Peyer's patch (tissue), 4 donors: ENCODE data around the gene NPSR1. TPM values are rescaled to one million over a fixed set of nuclear protein-coding genes. Genes with fewer than 3 reads are reported as not detected.

ENCODE experiments used
- DNase-seq, 3 donors: peaks; one replicate each; pipeline ENCODE4 v3.0.0-alpha.2; 2017 to 2019
- H3K27ac ChIP-seq, 4 donors: fragments of 200-600 bp; sonication (generic); one replicate each; pipeline ENCODE4 v1.5.1; 2016 to 2019
- H3K27me3 ChIP-seq, 2 donors: fragments of 200-600 bp; sonication (generic); one replicate each; pipeline ENCODE4 v1.5.1; 2019
- H3K36me3 ChIP-seq, 3 donors: fragments of 200-600 bp; sonication (generic); one replicate each; pipeline ENCODE4 v1.5.1; 2016 to 2019
- H3K4me1 ChIP-seq, 4 donors: fragments of 200-600 bp; sonication (generic); one replicate each; pipeline ENCODE4 v1.5.1; 2016 to 2019
- H3K4me3 ChIP-seq, 4 donors: fragments of 200-600 bp; sonication (generic); 1 replicate in 3 of 4; 2 replicates in 1 of 4; pipeline ENCODE4 v1.5.1; 2016 to 2019; ENCODE audit warnings: mild to moderate bottlenecking in 1 of 4
- H3K9me3 ChIP-seq, 4 donors: fragments of 200-600 bp; sonication (generic); one replicate each; pipeline ENCODE4 v1.5.1; 2016 to 2019; ENCODE audit warnings: mild to moderate bottlenecking in 1 of 4
- CTCF ChIP-seq, 6 experiments: fragments of 450-650 bp in 4 of 6; fragments of 200-600 bp in 2 of 6; sonication (generic) in 1 of 6; IDR thresholded peaks; one replicate each; pipeline ENCODE4 v1.5.1; 2017 to 2019; ENCODE audit warnings: antibody characterized with exemption in 6 of 6, mild to moderate bottlenecking in 3 of 6, moderate library complexity in 1 of 6
- POLR2A ChIP-seq, 2 donors: fragments of 450-650 bp; IDR thresholded peaks; one replicate each; pipeline ENCODE4 v1.5.1; 2017; ENCODE audit warnings: antibody characterized with exemption in 2 of 2, mild to moderate bottlenecking in 2 of 2, moderate library complexity in 2 of 2
- total RNA-seq, 4 donors: library from RNA; depleted of rRNA; stranded (reverse); fragments of >200 nt; gene quantifications; one replicate each; pipeline ENCODE4 v1.1.0, GENCODE V29; 2016

NPSR1 gene
- total RNA-seq, 4 donors from 2014 or later = not detected

- H3K36me3 ChIP-seq = no peaks in the 10 kb centered on the region
- H3K4me3 ChIP-seq = no peak overlapping the region
- no peak for TF ChIP-seq CTCF (IDR thresholded peaks at IDR 0.05)
- H3K9me3 ChIP-seq = no peaks in the 10 kb centered on the region
- H3K27ac ChIP-seq = no peak overlapping the region
- no peak for DNase-seq
- H3K27me3 ChIP-seq = no peaks in the 10 kb centered on the region
- no peaks in the 10 kb centered on the region for H3K4me1 ChIP-seq
Observed at GRCh38 chr7:34835901-34836600, 178.0 kb downstream of the NPSR1 start.

GRCh38 chr7:34837316-34837715 is 179.3 kb downstream of the NPSR1 start:
- Histone ChIP-seq H3K27me3 (no peaks in the 10 kb centered on the region), H3K27ac (no peak overlapping the region), H3K4me3 (no peak overlapping the region), H3K9me3 (no peaks in the 10 kb centered on the region), H3K4me1 (no peaks in the 10 kb centered on the region), H3K36me3 (no peaks in the 10 kb centered on the region)
- no peak for TF ChIP-seq POLR2A (IDR thresholded peaks at IDR 0.05)
- no peak for TF ChIP-seq CTCF (IDR thresholded peaks at IDR 0.05)
- no peak for DNase-seq

- Histone ChIP-seq H3K4me3 (no peak overlapping the region), H3K4me1 (no peaks in the 10 kb centered on the region), H3K27me3 (no peaks in the 10 kb centered on the region), H3K9me3 (no peaks in the 10 kb centered on the region), H3K27ac (no peak overlapping the region), H3K36me3 (no peaks in the 10 kb centered on the region)
- TF ChIP-seq POLR2A (IDR thresholded peaks at IDR 0.05) (no peak), CTCF (IDR thresholded peaks at IDR 0.05) (no peak)
- no peak for DNase-seq
Observed at GRCh38 chr7:34837801-34838201, 179.8 kb downstream of the NPSR1 start.

- DNase-seq = no peak
- Histone ChIP-seq H3K36me3 (no peaks in the 10 kb centered on the region), H3K27ac (no peak overlapping the region), H3K4me1 (no peaks in the 10 kb centered on the region), H3K9me3 (no peaks in the 10 kb centered on the region), H3K27me3 (no peaks in the 10 kb centered on the region), H3K4me3 (no peak overlapping the region)
- TF ChIP-seq POLR2A (IDR thresholded peaks at IDR 0.05) = no peak
- TF ChIP-seq CTCF (IDR thresholded peaks at IDR 0.05) = no peak
Observed at GRCh38 chr7:34838329-34838728, 180.3 kb downstream of the NPSR1 start.

- TF ChIP-seq POLR2A (IDR thresholded peaks at IDR 0.05) (no peak), CTCF (IDR thresholded peaks at IDR 0.05) (no peak)
- no peak overlapping the region for H3K27ac ChIP-seq
- no peaks in the 10 kb centered on the region for H3K36me3 ChIP-seq
- no peaks in the 10 kb centered on the region for H3K27me3 ChIP-seq
- H3K4me1 ChIP-seq = no peaks in the 10 kb centered on the region
- no peak for DNase-seq
- no peak overlapping the region for H3K4me3 ChIP-seq
- H3K9me3 ChIP-seq = no peaks in the 10 kb centered on the region
Observed at GRCh38 chr7:34839645-34840044, 181.6 kb downstream of the NPSR1 start.
